ENCODE measurements around the gene ALDH16A1. TPM values are rescaled to one million over a fixed set of nuclear protein-coding genes. Genes with fewer than 3 reads are reported as not detected.

ALDH16A1 gene
- total and polyA plus RNA-seq, 2 of the 8 experiments (the other 6 are each of a cell fraction or from before 2014, with no cell fraction given), result 30.5 to 34.3 TPM

GRCh38 chr19:49443366-49444099 is 9.5 kb upstream of the ALDH16A1 start (continued):
- TF ChIP-seq, protein P1, sequence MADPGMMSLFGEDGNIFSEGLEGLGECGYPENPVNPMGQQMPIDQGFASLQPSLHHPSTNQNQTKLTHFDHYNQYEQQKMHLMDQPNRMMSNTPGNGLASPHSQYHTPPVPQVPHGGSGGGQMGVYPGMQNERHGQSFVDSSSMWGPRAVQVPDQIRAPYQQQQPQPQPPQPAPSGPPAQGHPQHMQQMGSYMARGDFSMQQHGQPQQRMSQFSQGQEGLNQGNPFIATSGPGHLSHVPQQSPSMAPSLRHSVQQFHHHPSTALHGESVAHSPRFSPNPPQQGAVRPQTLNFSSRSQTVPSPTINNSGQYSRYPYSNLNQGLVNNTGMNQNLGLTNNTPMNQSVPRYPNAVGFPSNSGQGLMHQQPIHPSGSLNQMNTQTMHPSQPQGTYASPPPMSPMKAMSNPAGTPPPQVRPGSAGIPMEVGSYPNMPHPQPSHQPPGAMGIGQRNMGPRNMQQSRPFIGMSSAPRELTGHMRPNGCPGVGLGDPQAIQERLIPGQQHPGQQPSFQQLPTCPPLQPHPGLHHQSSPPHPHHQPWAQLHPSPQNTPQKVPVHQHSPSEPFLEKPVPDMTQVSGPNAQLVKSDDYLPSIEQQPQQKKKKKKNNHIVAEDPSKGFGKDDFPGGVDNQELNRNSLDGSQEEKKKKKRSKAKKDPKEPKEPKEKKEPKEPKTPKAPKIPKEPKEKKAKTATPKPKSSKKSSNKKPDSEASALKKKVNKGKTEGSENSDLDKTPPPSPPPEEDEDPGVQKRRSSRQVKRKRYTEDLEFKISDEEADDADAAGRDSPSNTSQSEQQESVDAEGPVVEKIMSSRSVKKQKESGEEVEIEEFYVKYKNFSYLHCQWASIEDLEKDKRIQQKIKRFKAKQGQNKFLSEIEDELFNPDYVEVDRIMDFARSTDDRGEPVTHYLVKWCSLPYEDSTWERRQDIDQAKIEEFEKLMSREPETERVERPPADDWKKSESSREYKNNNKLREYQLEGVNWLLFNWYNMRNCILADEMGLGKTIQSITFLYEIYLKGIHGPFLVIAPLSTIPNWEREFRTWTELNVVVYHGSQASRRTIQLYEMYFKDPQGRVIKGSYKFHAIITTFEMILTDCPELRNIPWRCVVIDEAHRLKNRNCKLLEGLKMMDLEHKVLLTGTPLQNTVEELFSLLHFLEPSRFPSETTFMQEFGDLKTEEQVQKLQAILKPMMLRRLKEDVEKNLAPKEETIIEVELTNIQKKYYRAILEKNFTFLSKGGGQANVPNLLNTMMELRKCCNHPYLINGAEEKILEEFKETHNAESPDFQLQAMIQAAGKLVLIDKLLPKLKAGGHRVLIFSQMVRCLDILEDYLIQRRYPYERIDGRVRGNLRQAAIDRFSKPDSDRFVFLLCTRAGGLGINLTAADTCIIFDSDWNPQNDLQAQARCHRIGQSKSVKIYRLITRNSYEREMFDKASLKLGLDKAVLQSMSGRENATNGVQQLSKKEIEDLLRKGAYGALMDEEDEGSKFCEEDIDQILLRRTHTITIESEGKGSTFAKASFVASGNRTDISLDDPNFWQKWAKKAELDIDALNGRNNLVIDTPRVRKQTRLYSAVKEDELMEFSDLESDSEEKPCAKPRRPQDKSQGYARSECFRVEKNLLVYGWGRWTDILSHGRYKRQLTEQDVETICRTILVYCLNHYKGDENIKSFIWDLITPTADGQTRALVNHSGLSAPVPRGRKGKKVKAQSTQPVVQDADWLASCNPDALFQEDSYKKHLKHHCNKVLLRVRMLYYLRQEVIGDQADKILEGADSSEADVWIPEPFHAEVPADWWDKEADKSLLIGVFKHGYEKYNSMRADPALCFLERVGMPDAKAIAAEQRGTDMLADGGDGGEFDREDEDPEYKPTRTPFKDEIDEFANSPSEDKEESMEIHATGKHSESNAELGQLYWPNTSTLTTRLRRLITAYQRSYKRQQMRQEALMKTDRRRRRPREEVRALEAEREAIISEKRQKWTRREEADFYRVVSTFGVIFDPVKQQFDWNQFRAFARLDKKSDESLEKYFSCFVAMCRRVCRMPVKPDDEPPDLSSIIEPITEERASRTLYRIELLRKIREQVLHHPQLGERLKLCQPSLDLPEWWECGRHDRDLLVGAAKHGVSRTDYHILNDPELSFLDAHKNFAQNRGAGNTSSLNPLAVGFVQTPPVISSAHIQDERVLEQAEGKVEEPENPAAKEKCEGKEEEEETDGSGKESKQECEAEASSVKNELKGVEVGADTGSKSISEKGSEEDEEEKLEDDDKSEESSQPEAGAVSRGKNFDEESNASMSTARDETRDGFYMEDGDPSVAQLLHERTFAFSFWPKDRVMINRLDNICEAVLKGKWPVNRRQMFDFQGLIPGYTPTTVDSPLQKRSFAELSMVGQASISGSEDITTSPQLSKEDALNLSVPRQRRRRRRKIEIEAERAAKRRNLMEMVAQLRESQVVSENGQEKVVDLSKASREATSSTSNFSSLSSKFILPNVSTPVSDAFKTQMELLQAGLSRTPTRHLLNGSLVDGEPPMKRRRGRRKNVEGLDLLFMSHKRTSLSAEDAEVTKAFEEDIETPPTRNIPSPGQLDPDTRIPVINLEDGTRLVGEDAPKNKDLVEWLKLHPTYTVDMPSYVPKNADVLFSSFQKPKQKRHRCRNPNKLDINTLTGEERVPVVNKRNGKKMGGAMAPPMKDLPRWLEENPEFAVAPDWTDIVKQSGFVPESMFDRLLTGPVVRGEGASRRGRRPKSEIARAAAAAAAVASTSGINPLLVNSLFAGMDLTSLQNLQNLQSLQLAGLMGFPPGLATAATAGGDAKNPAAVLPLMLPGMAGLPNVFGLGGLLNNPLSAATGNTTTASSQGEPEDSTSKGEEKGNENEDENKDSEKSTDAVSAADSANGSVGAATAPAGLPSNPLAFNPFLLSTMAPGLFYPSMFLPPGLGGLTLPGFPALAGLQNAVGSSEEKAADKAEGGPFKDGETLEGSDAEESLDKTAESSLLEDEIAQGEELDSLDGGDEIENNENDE (IDR thresholded peaks at IDR 0.05; ENCODE audit: insufficient replicate concordance, low read length), result no peak
- TF ChIP-seq GTF2F1 (IDR thresholded peaks at IDR 0.05; ENCODE audit: borderline replicate concordance, low read depth, low read length) (0 out of 2 replicates have a peak, but pooled peaks have one; percentile 5), EZH2 (IDR thresholded peaks at IDR 0.05; ENCODE audit: low read depth, low read length, severe bottlenecking) (no peak), CHD2 (IDR thresholded peaks at IDR 0.05; ENCODE audit: low read length) (no peak; the same call in 1 of the 2 replicates), HDAC2 (IDR thresholded peaks at IDR 0.05; ENCODE audit: borderline replicate concordance in 1 of 2, low read depth in 2 of 2, low read length in 2 of 2) (0 out of 4 replicates have a peak, but pooled peaks of 1 of the 2 experiments have one; percentile 84), GABPA (IDR thresholded peaks at IDR 0.05; ENCODE audit: borderline replicate concordance, insufficient read depth, low read length) (no peak), SIN3A (conservative IDR thresholded peaks at IDR 0.05 in 1 of 2, IDR thresholded peaks at IDR 0.05 in 1 of 2; ENCODE audit: low read depth in 1 of 2, low read length in 2 of 2) (peak; percentile 39 to 55; a peak in 3 of 4 replicates), RFX5 (IDR thresholded peaks at IDR 0.05; ENCODE audit: borderline replicate concordance, low read depth, low read length) (no peak)

All from H1 (cell line).